H9 (cell line): ENCODE results near the gene RSPO3. TPM values are rescaled to one million over a fixed set of nuclear protein-coding genes. Genes with fewer than 3 reads are reported as not detected.

Source experiments
- DNase-seq: peaks from one replicate; pipeline ENCODE4 v3.0.0-alpha.2; 2017
- H2AFZ ChIP-seq: one replicate; pipeline ENCODE4 v1.6.1; 2013; ENCODE audit warnings: mild to moderate bottlenecking, low read length, control low read depth, moderate library complexity
- H2AK5ac ChIP-seq: 2 replicates; pipeline ENCODE4 v1.6.1; 2013; ENCODE audit warnings: low read length, control low read depth, mixed read lengths; ENCODE audit not compliant: insufficient read length
- H2BK120ac ChIP-seq: one replicate; pipeline ENCODE4 v1.6.1; 2013; ENCODE audit warnings: low read depth, mild to moderate bottlenecking, low read length, control low read depth, inconsistent platforms; ENCODE audit not compliant: poor library complexity, severe bottlenecking
- H2BK12ac ChIP-seq: 2 replicates; pipeline ENCODE4 v1.6.1; 2013; ENCODE audit warnings: low read length, control low read depth, mixed read lengths, low read depth; ENCODE audit not compliant: insufficient read length
- H2BK15ac ChIP-seq: 2 replicates; pipeline ENCODE4 v1.6.1; 2013; ENCODE audit warnings: low read depth, low read length, control low read depth
- H2BK20ac ChIP-seq: one replicate; pipeline ENCODE4 v1.6.1; 2013; ENCODE audit warnings: low read depth, mild to moderate bottlenecking, low read length, control low read depth, inconsistent platforms; ENCODE audit not compliant: poor library complexity, severe bottlenecking
- H2BK5ac ChIP-seq: 2 replicates; pipeline ENCODE4 v1.6.1; 2013; ENCODE audit warnings: low read length, control low read depth, mixed read lengths; ENCODE audit not compliant: insufficient read length
- H3K14ac ChIP-seq: 2 replicates; pipeline ENCODE4 v1.6.1; 2013; ENCODE audit warnings: low read length, control low read depth; ENCODE audit not compliant: insufficient read depth
- H3K18ac ChIP-seq: 2 replicates; pipeline ENCODE4 v1.6.1; 2013; ENCODE audit warnings: low read depth, mild to moderate bottlenecking, mixed read lengths, low read length, control low read depth; ENCODE audit not compliant: insufficient read length
- H3K23ac ChIP-seq: 2 replicates; pipeline ENCODE4 v1.6.1; 2013; ENCODE audit warnings: low read length, control low read depth, mixed read lengths, low read depth; ENCODE audit not compliant: insufficient read length
- H3K23me2 ChIP-seq: 2 replicates; pipeline ENCODE4 v1.6.1; 2013; ENCODE audit warnings: low read depth, mild to moderate bottlenecking, mixed read lengths, low read length, control low read depth; ENCODE audit not compliant: insufficient read length, poor library complexity, severe bottlenecking
- H3K27ac ChIP-seq: 2 replicates; pipeline ENCODE4 v1.5.1; 2013; ENCODE audit warnings: low read length, control low read depth, mixed read lengths, low read depth; ENCODE audit not compliant: insufficient read length
- H3K27me3 ChIP-seq: 2 replicates; pipeline ENCODE4 v1.6.1; 2013; ENCODE audit warnings: low read length, control low read depth, inconsistent platforms; ENCODE audit not compliant: insufficient read depth
- H3K4ac ChIP-seq: 2 replicates; pipeline ENCODE4 v1.6.1; 2013; ENCODE audit warnings: low read depth, mild to moderate bottlenecking, control low read depth, inconsistent platforms, low read length, moderate library complexity
- H3K4me1 ChIP-seq: 2 replicates; pipeline ENCODE4 v1.6.1; 2013; ENCODE audit warnings: low read length, control low read depth, inconsistent platforms; ENCODE audit not compliant: insufficient read depth
- H3K4me2 ChIP-seq: 2 replicates; pipeline ENCODE4 v1.6.1; 2013; ENCODE audit warnings: low read length, control low read depth, mixed read lengths; ENCODE audit not compliant: insufficient read length, insufficient read depth
- H3K56ac ChIP-seq: 2 replicates; pipeline ENCODE4 v1.6.1; 2013; ENCODE audit warnings: low read depth, mild to moderate bottlenecking, mixed read lengths, low read length, control low read depth; ENCODE audit not compliant: insufficient read length
- H3K79me1 ChIP-seq: 2 replicates; pipeline ENCODE4 v1.6.1; 2013; ENCODE audit warnings: low read depth, mild to moderate bottlenecking, moderate library complexity, low read length, control low read depth, inconsistent platforms; ENCODE audit not compliant: insufficient read depth, poor library complexity, severe bottlenecking
- H3K79me2 ChIP-seq: 2 replicates; pipeline ENCODE4 v1.6.1; 2013; ENCODE audit warnings: low read length, control low read depth, inconsistent platforms; ENCODE audit not compliant: insufficient read depth
- H3K9ac ChIP-seq: 2 replicates; pipeline ENCODE4 v1.6.1; 2013; ENCODE audit warnings: low read length, control low read depth, mixed read lengths; ENCODE audit not compliant: insufficient read length; ENCODE audit errors: extremely low read depth
- H3K9me3 ChIP-seq: one replicate; pipeline ENCODE4 v1.6.1; 2013; ENCODE audit warnings: low read depth, low read length, inconsistent platforms; ENCODE audit not compliant: control insufficient read depth
- H3T11ph ChIP-seq: one replicate; pipeline ENCODE4 v1.6.1; 2013; ENCODE audit warnings: mild to moderate bottlenecking, low read length, control low read depth, inconsistent platforms
- H4K20me1 ChIP-seq: one replicate; pipeline ENCODE4 v1.6.1; 2013; ENCODE audit not compliant: control insufficient read depth, insufficient read length, insufficient read depth
- H4K5ac ChIP-seq: 2 replicates; pipeline ENCODE4 v1.6.1; 2013; ENCODE audit warnings: low read depth, mild to moderate bottlenecking, mixed read lengths, low read length, control low read depth; ENCODE audit not compliant: insufficient read length
- H4K8ac ChIP-seq: replicated peaks from 2 replicates; pipeline ENCODE4 v1.6.1; 2013; ENCODE audit warnings: low read length, control low read depth, mixed read lengths, low read depth; ENCODE audit not compliant: insufficient read length
- H4K91ac ChIP-seq: 2 replicates; pipeline ENCODE4 v1.6.1; 2013; ENCODE audit warnings: low read depth, mild to moderate bottlenecking, moderate library complexity, mixed read lengths, low read length, control low read depth; ENCODE audit not compliant: insufficient read length
- H3K27ac Mint-ChIP-seq, 3 experiments: 2 replicates in 2 of 3; 3 replicates in 1 of 3; pipeline ENCODE4 v1.8.0; 2020 to 2021; ENCODE audit warnings: mixed read lengths in 3 of 3, mild to moderate bottlenecking in 1 of 3, moderate library complexity in 1 of 3
- H3K27me3 Mint-ChIP-seq: 2 replicates; pipeline ENCODE4 v1.8.0; 2021; ENCODE audit warnings: low read depth, mild to moderate bottlenecking, moderate library complexity, mixed read lengths
- H3K36me3 Mint-ChIP-seq, 3 experiments: 2 replicates in 2 of 3; 3 replicates in 1 of 3; pipeline ENCODE4 v1.8.0; 2020 to 2021; ENCODE audit warnings: low read depth in 3 of 3, mixed read lengths in 3 of 3; ENCODE audit not compliant: insufficient read depth in 1 of 3
- H3K4me1 Mint-ChIP-seq, 2 experiments: 2 replicates each; pipeline ENCODE4 v1.8.0; 2020; ENCODE audit warnings: mixed read lengths in 2 of 2
- H3K4me3 Mint-ChIP-seq, 2 experiments: 2 replicates in 1 of 2; 3 replicates in 1 of 2; pipeline ENCODE4 v1.8.0; 2020 to 2021; ENCODE audit warnings: mild to moderate bottlenecking in 2 of 2, mixed read lengths in 2 of 2, moderate library complexity in 1 of 2
- H3K9me3 Mint-ChIP-seq, 2 experiments: 2 replicates in 1 of 2; 3 replicates in 1 of 2; pipeline ENCODE4 v1.8.0; 2020; ENCODE audit warnings: mild to moderate bottlenecking in 2 of 2, mixed read lengths in 2 of 2, moderate library complexity in 1 of 2
- WGBS: extraction: QIAGEN DNeasy Blood & Tissue Kit; methylation state at CpG from one replicate; pipeline ENCODE4 v1.1.7; 2013; ENCODE audit warnings: missing lambda C conversion rate, low lambda C conversion rate, mixed read lengths; ENCODE audit not compliant: insufficient read length; ENCODE audit errors: extremely low coverage; 5-methylcytosine and 5-hydroxymethylcytosine counted together
- total RNA-seq: library from RNA; stranded (reverse); gene quantifications from 2 replicates; pipeline ENCODE4 v1.2.1, GENCODE V29; 2021
- TF ChIP-seq, protein P1 (sequence below): fragments of 200-600 bp; sonication (generic); conservative IDR thresholded peaks from 3 replicates; pipeline ENCODE4 v1.8.0; 2021; ENCODE audit warnings: antibody characterized with exemption, mild to moderate bottlenecking

RSPO3 gene
- total RNA-seq, 1 experiment from 2014 or later = not detected

DNA sequence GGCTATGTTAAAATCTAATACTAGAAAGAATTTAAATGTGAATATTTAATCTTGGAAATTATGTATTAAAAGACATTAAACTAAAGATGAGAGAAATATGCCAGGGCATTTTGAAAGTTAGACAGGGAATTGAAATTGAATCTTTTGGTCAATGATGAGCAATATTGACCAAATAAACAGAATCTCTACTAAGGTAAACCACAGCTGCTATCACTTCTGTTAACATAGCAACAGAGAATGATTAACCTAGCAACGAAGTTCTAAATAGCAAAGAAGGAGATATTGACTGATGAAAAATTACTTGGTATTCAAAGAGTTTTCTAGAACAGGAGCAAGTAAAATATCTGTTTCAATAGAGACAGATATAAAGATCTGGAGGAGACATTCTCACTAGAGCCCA, 45.2 kb upstream of the RSPO3 start:
- no peak overlapping the region for H4K8ac ChIP-seq
- no CpG with 5 or more reads among the region's 1 CpG for WGBS
- no peak overlapping the region for H3K23ac ChIP-seq
- no peak overlapping the region for H2BK5ac ChIP-seq
- no peak for DNase-seq
- H3K56ac ChIP-seq = no peak overlapping the region
- no peaks in the 10 kb centered on the region for H3K27me3 ChIP-seq
- H3T11ph ChIP-seq = no peak overlapping the region
- H3K23me2 ChIP-seq = no peaks in the 10 kb centered on the region
- H3K9me3 ChIP-seq = no peaks in the 10 kb centered on the region
- no peak overlapping the region for H3K14ac ChIP-seq
- Mint-ChIP-seq H3K27me3 (no peaks in the 10 kb centered on the region), H3K9me3 (no peaks in the 10 kb centered on the region), H3K36me3 (no peaks in the 10 kb centered on the region), H3K27ac (no peak overlapping the region), H3K4me1 (peaks cover 2 to 11% of the 10 kb centered on the region in 2 experiments; a peak in 3 of 4 replicates), H3K4me3 (no peak overlapping the region)
- no peak overlapping the region for H2BK12ac ChIP-seq
- H3K79me1 ChIP-seq = no peaks in the 10 kb centered on the region
- H3K9ac ChIP-seq = no peak overlapping the region
- TF ChIP-seq, protein P1, sequence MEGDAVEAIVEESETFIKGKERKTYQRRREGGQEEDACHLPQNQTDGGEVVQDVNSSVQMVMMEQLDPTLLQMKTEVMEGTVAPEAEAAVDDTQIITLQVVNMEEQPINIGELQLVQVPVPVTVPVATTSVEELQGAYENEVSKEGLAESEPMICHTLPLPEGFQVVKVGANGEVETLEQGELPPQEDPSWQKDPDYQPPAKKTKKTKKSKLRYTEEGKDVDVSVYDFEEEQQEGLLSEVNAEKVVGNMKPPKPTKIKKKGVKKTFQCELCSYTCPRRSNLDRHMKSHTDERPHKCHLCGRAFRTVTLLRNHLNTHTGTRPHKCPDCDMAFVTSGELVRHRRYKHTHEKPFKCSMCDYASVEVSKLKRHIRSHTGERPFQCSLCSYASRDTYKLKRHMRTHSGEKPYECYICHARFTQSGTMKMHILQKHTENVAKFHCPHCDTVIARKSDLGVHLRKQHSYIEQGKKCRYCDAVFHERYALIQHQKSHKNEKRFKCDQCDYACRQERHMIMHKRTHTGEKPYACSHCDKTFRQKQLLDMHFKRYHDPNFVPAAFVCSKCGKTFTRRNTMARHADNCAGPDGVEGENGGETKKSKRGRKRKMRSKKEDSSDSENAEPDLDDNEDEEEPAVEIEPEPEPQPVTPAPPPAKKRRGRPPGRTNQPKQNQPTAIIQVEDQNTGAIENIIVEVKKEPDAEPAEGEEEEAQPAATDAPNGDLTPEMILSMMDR = no peak
- no peak overlapping the region for H2AK5ac ChIP-seq
- no peak overlapping the region for H3K27ac ChIP-seq
- H2AFZ ChIP-seq = no peak overlapping the region
- H3K4me1 ChIP-seq = peaks cover 2% of the 10 kb centered on the region; the same call in 1 of the 2 replicates
- H3K4me2 ChIP-seq = no peak overlapping the region
- H3K4ac ChIP-seq = no peak overlapping the region
- H4K20me1 ChIP-seq = no peaks in the 10 kb centered on the region
- no peak overlapping the region for H2BK120ac ChIP-seq
- no peak overlapping the region for H4K5ac ChIP-seq
- H3K79me2 ChIP-seq = no peaks in the 10 kb centered on the region
- H2BK15ac ChIP-seq = no peak overlapping the region
- H4K91ac ChIP-seq = no peak overlapping the region
- no peak overlapping the region for H2BK20ac ChIP-seq
- H3K18ac ChIP-seq = no peak overlapping the region
